ENCODE results near the gene OXER1. TPM values are rescaled to one million over a fixed set of nuclear protein-coding genes. Genes with fewer than 3 reads are reported as not detected.

OXER1 gene
- total RNA-seq, 2 donors from 2014 or later = 1.3 to 3.9 TPM

DNA sequence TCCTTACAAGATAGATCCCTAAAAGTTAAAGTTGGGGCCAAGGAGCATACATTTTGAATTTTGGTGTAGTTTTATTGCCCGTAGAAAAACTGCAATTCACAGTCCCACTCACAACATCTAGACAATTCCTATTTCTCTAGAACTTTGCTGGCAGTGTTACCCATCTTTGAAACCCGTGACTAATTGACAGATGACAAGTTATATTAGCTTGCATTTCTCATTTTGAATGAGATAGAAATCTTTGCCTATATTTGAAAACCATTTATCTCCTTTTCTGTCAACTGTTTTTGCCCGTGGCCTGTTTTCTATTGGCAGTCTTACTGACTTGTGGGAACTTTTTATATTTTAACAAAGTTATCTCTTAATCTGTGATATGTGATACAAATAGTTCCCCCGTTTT lies 50.0 kb downstream of the OXER1 start:
- intact Hi-C loops (cut with DNase I) = no loop called here
- no peaks in the 10 kb centered on the region for H3K9me3 ChIP-seq
- TF ChIP-seq, protein P1, sequence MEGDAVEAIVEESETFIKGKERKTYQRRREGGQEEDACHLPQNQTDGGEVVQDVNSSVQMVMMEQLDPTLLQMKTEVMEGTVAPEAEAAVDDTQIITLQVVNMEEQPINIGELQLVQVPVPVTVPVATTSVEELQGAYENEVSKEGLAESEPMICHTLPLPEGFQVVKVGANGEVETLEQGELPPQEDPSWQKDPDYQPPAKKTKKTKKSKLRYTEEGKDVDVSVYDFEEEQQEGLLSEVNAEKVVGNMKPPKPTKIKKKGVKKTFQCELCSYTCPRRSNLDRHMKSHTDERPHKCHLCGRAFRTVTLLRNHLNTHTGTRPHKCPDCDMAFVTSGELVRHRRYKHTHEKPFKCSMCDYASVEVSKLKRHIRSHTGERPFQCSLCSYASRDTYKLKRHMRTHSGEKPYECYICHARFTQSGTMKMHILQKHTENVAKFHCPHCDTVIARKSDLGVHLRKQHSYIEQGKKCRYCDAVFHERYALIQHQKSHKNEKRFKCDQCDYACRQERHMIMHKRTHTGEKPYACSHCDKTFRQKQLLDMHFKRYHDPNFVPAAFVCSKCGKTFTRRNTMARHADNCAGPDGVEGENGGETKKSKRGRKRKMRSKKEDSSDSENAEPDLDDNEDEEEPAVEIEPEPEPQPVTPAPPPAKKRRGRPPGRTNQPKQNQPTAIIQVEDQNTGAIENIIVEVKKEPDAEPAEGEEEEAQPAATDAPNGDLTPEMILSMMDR (IDR thresholded peaks at IDR 0.05) = no peak

DNA sequence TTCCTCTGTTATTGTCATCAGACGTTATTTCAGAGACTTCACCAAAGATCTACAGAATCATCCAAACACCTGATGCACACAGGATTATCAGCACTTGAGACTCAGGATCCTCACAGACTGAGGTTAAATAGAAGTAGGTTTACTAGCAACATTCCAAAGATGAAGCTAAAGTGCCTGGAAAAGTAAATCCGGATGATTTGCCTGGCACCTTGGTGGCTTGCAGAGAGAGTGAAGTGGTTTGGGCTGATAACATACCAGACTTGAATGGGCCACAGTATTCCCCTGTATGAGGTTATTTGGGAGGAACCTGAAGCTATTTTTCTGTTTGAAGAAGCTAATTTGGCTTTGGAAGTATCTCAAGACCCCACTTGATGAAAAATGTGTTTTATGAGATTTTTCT lies 51.0 kb downstream of the OXER1 start:
- DNase-seq = no peak
- TF ChIP-seq, protein P1 (IDR thresholded peaks at IDR 0.05) = no peak
- H3K4me1 ChIP-seq = no peaks in the 10 kb centered on the region
- no peaks in the 10 kb centered on the region for H3K27me3 ChIP-seq
- H3K9ac ChIP-seq (ENCODE audit: low read depth in 2 of 2, low read length in 2 of 2) = no peak overlapping the region
- no peak overlapping the region for H3K4me3 ChIP-seq
- no peaks in the 10 kb centered on the region for H3K9me3 ChIP-seq
- intact Hi-C loops (cut with DNase I) = no loop called here
- no peak overlapping the region for H3K27ac ChIP-seq
- H3K36me3 ChIP-seq = peaks cover 4% of the 10 kb centered on the region

More for the DNA sequence above, 50.0 kb downstream of the OXER1 start:
- peaks cover under 1% of the 10 kb centered on the region for H3K36me3 ChIP-seq
- no peaks in the 10 kb centered on the region for H3K4me1 ChIP-seq
- H3K27me3 ChIP-seq = no peaks in the 10 kb centered on the region
- DNase-seq = no peak
- H3K9ac ChIP-seq (ENCODE audit: low read depth in 2 of 2, low read length in 2 of 2) = no peak overlapping the region
- H3K4me3 ChIP-seq = no peak overlapping the region
- no peak overlapping the region for H3K27ac ChIP-seq

Other genes with a start within 250 kb of the OXER1 start
- 10 to 100 TPM; 41.4 to 46.2 TPM for gene MTA3, start 195.5 kb downstream of the OXER1 start, total RNA-seq
- gene HAAO, start 28.4 kb upstream of the OXER1 start, total RNA-seq = 10 to 100 TPM in 1 of 2 donors, 1 to 10 TPM in 1; 8.2 to 17.8 TPM